H9 (cell line): ENCODE results near the gene CDH23. TPM values are rescaled to one million over a fixed set of nuclear protein-coding genes. Genes with fewer than 3 reads are reported as not detected.

ENCODE experiments used
- DNase-seq: peaks from one replicate; pipeline ENCODE4 v3.0.0-alpha.2; 2017
- H2AFZ ChIP-seq: one replicate; pipeline ENCODE4 v1.6.1; 2013; ENCODE audit warnings: mild to moderate bottlenecking, low read length, control low read depth, moderate library complexity
- H2AK5ac ChIP-seq: 2 replicates; pipeline ENCODE4 v1.6.1; 2013; ENCODE audit warnings: low read length, control low read depth, mixed read lengths; ENCODE audit not compliant: insufficient read length
- H2BK120ac ChIP-seq: one replicate; pipeline ENCODE4 v1.6.1; 2013; ENCODE audit warnings: low read depth, mild to moderate bottlenecking, low read length, control low read depth, inconsistent platforms; ENCODE audit not compliant: poor library complexity, severe bottlenecking
- H2BK12ac ChIP-seq: 2 replicates; pipeline ENCODE4 v1.6.1; 2013; ENCODE audit warnings: low read length, control low read depth, mixed read lengths, low read depth; ENCODE audit not compliant: insufficient read length
- H2BK15ac ChIP-seq: 2 replicates; pipeline ENCODE4 v1.6.1; 2013; ENCODE audit warnings: low read depth, low read length, control low read depth
- H2BK20ac ChIP-seq: one replicate; pipeline ENCODE4 v1.6.1; 2013; ENCODE audit warnings: low read depth, mild to moderate bottlenecking, low read length, control low read depth, inconsistent platforms; ENCODE audit not compliant: poor library complexity, severe bottlenecking
- H2BK5ac ChIP-seq: 2 replicates; pipeline ENCODE4 v1.6.1; 2013; ENCODE audit warnings: low read length, control low read depth, mixed read lengths; ENCODE audit not compliant: insufficient read length
- H3K14ac ChIP-seq: 2 replicates; pipeline ENCODE4 v1.6.1; 2013; ENCODE audit warnings: low read length, control low read depth; ENCODE audit not compliant: insufficient read depth
- H3K18ac ChIP-seq: 2 replicates; pipeline ENCODE4 v1.6.1; 2013; ENCODE audit warnings: low read depth, mild to moderate bottlenecking, mixed read lengths, low read length, control low read depth; ENCODE audit not compliant: insufficient read length
- H3K23ac ChIP-seq: 2 replicates; pipeline ENCODE4 v1.6.1; 2013; ENCODE audit warnings: low read length, control low read depth, mixed read lengths, low read depth; ENCODE audit not compliant: insufficient read length
- H3K23me2 ChIP-seq: 2 replicates; pipeline ENCODE4 v1.6.1; 2013; ENCODE audit warnings: low read depth, mild to moderate bottlenecking, mixed read lengths, low read length, control low read depth; ENCODE audit not compliant: insufficient read length, poor library complexity, severe bottlenecking
- H3K27ac ChIP-seq: 2 replicates; pipeline ENCODE4 v1.5.1; 2013; ENCODE audit warnings: low read length, control low read depth, mixed read lengths, low read depth; ENCODE audit not compliant: insufficient read length
- H3K27me3 ChIP-seq: 2 replicates; pipeline ENCODE4 v1.6.1; 2013; ENCODE audit warnings: low read length, control low read depth, inconsistent platforms; ENCODE audit not compliant: insufficient read depth
- H3K4ac ChIP-seq: 2 replicates; pipeline ENCODE4 v1.6.1; 2013; ENCODE audit warnings: low read depth, mild to moderate bottlenecking, control low read depth, inconsistent platforms, low read length, moderate library complexity
- H3K4me1 ChIP-seq: 2 replicates; pipeline ENCODE4 v1.6.1; 2013; ENCODE audit warnings: low read length, control low read depth, inconsistent platforms; ENCODE audit not compliant: insufficient read depth
- H3K4me2 ChIP-seq: 2 replicates; pipeline ENCODE4 v1.6.1; 2013; ENCODE audit warnings: low read length, control low read depth, mixed read lengths; ENCODE audit not compliant: insufficient read length, insufficient read depth
- H3K56ac ChIP-seq: 2 replicates; pipeline ENCODE4 v1.6.1; 2013; ENCODE audit warnings: low read depth, mild to moderate bottlenecking, mixed read lengths, low read length, control low read depth; ENCODE audit not compliant: insufficient read length
- H3K79me1 ChIP-seq: 2 replicates; pipeline ENCODE4 v1.6.1; 2013; ENCODE audit warnings: low read depth, mild to moderate bottlenecking, moderate library complexity, low read length, control low read depth, inconsistent platforms; ENCODE audit not compliant: insufficient read depth, poor library complexity, severe bottlenecking
- H3K79me2 ChIP-seq: 2 replicates; pipeline ENCODE4 v1.6.1; 2013; ENCODE audit warnings: low read length, control low read depth, inconsistent platforms; ENCODE audit not compliant: insufficient read depth
- H3K9ac ChIP-seq: 2 replicates; pipeline ENCODE4 v1.6.1; 2013; ENCODE audit warnings: low read length, control low read depth, mixed read lengths; ENCODE audit not compliant: insufficient read length; ENCODE audit errors: extremely low read depth
- H3K9me3 ChIP-seq: one replicate; pipeline ENCODE4 v1.6.1; 2013; ENCODE audit warnings: low read depth, low read length, inconsistent platforms; ENCODE audit not compliant: control insufficient read depth
- H3T11ph ChIP-seq: one replicate; pipeline ENCODE4 v1.6.1; 2013; ENCODE audit warnings: mild to moderate bottlenecking, low read length, control low read depth, inconsistent platforms
- H4K20me1 ChIP-seq: one replicate; pipeline ENCODE4 v1.6.1; 2013; ENCODE audit not compliant: control insufficient read depth, insufficient read length, insufficient read depth
- H4K5ac ChIP-seq: 2 replicates; pipeline ENCODE4 v1.6.1; 2013; ENCODE audit warnings: low read depth, mild to moderate bottlenecking, mixed read lengths, low read length, control low read depth; ENCODE audit not compliant: insufficient read length
- H4K8ac ChIP-seq: replicated peaks from 2 replicates; pipeline ENCODE4 v1.6.1; 2013; ENCODE audit warnings: low read length, control low read depth, mixed read lengths, low read depth; ENCODE audit not compliant: insufficient read length
- H4K91ac ChIP-seq: 2 replicates; pipeline ENCODE4 v1.6.1; 2013; ENCODE audit warnings: low read depth, mild to moderate bottlenecking, moderate library complexity, mixed read lengths, low read length, control low read depth; ENCODE audit not compliant: insufficient read length
- H3K27ac Mint-ChIP-seq, 3 experiments: 2 replicates in 2 of 3; 3 replicates in 1 of 3; pipeline ENCODE4 v1.8.0; 2020 to 2021; ENCODE audit warnings: mixed read lengths in 3 of 3, mild to moderate bottlenecking in 1 of 3, moderate library complexity in 1 of 3
- H3K27me3 Mint-ChIP-seq: 2 replicates; pipeline ENCODE4 v1.8.0; 2021; ENCODE audit warnings: low read depth, mild to moderate bottlenecking, moderate library complexity, mixed read lengths
- H3K36me3 Mint-ChIP-seq, 3 experiments: 2 replicates in 2 of 3; 3 replicates in 1 of 3; pipeline ENCODE4 v1.8.0; 2020 to 2021; ENCODE audit warnings: low read depth in 3 of 3, mixed read lengths in 3 of 3; ENCODE audit not compliant: insufficient read depth in 1 of 3
- H3K4me1 Mint-ChIP-seq, 2 experiments: 2 replicates each; pipeline ENCODE4 v1.8.0; 2020; ENCODE audit warnings: mixed read lengths in 2 of 2
- H3K4me3 Mint-ChIP-seq, 2 experiments: 2 replicates in 1 of 2; 3 replicates in 1 of 2; pipeline ENCODE4 v1.8.0; 2020 to 2021; ENCODE audit warnings: mild to moderate bottlenecking in 2 of 2, mixed read lengths in 2 of 2, moderate library complexity in 1 of 2
- H3K9me3 Mint-ChIP-seq, 2 experiments: 2 replicates in 1 of 2; 3 replicates in 1 of 2; pipeline ENCODE4 v1.8.0; 2020; ENCODE audit warnings: mild to moderate bottlenecking in 2 of 2, mixed read lengths in 2 of 2, moderate library complexity in 1 of 2
- CTCF ChIP-seq: fragments of 200-600 bp; sonication (generic); conservative IDR thresholded peaks from 3 replicates; pipeline ENCODE4 v1.8.0; 2021; ENCODE audit warnings: antibody characterized with exemption, mild to moderate bottlenecking
- WGBS: extraction: QIAGEN DNeasy Blood & Tissue Kit; methylation state at CpG from one replicate; pipeline ENCODE4 v1.1.7; 2013; ENCODE audit warnings: missing lambda C conversion rate, low lambda C conversion rate, mixed read lengths; ENCODE audit not compliant: insufficient read length; ENCODE audit errors: extremely low coverage; 5-methylcytosine and 5-hydroxymethylcytosine counted together
- total RNA-seq: library from RNA; stranded (reverse); gene quantifications from 2 replicates; pipeline ENCODE4 v1.2.1, GENCODE V29; 2021

CDH23 gene
- total RNA-seq, 1 experiment from 2014 or later: 2.1 TPM

- no peaks in the 10 kb centered on the region for H3K9me3 Mint-ChIP-seq
- H2BK120ac ChIP-seq: no peak overlapping the region
Observed at GRCh38 chr10:71467161-71467560, 70.4 kb downstream of the CDH23 start.

More at GRCh38 chr10:71467161-71467560, 70.4 kb downstream of the CDH23 start:
- no peaks in the 10 kb centered on the region for H3K27me3 ChIP-seq
- no peak overlapping the region for H2AK5ac ChIP-seq
- no peaks in the 10 kb centered on the region for H4K20me1 ChIP-seq
- no peak overlapping the region for H3K4me2 ChIP-seq
- H4K91ac ChIP-seq: no peak overlapping the region
- H3K9ac ChIP-seq: no peak overlapping the region
- H3K27ac ChIP-seq: no peak overlapping the region
- no peaks in the 10 kb centered on the region for H3K79me2 ChIP-seq
- H3K14ac ChIP-seq: no peak overlapping the region
- no CpG with 5 or more reads among the region's 7 CpGs for WGBS
- H3K56ac ChIP-seq: no peak overlapping the region
- Mint-ChIP-seq H3K4me3 (no peak overlapping the region), H3K27me3 (peaks cover 3% of the 10 kb centered on the region), H3K4me1 (peaks cover 0 to 9% of the 10 kb centered on the region in 2 experiments; a peak in 2 of 4 replicates), H3K27ac (no peak overlapping the region), H3K36me3 (no peaks in the 10 kb centered on the region)
- no peak overlapping the region for H2BK15ac ChIP-seq
- no peak overlapping the region for H2AFZ ChIP-seq
- H3K79me1 ChIP-seq: no peaks in the 10 kb centered on the region
- H4K5ac ChIP-seq: no peak overlapping the region
- H3K4ac ChIP-seq: no peak overlapping the region
- no peak overlapping the region for H2BK5ac ChIP-seq
- no peak for TF ChIP-seq CTCF
- H2BK12ac ChIP-seq: no peak overlapping the region
- no peak overlapping the region for H4K8ac ChIP-seq
- no peak for DNase-seq
- no peak overlapping the region for H3K23ac ChIP-seq
- H3K18ac ChIP-seq: no peak overlapping the region
- H2BK20ac ChIP-seq: no peak overlapping the region
- no peaks in the 10 kb centered on the region for H3K4me1 ChIP-seq
- no peaks in the 10 kb centered on the region for H3K9me3 ChIP-seq
- no peaks in the 10 kb centered on the region for H3K23me2 ChIP-seq
- H3T11ph ChIP-seq: no peak overlapping the region
